Natural killer cell (primary cell): ENCODE data around the gene NHERF2. TPM values are rescaled to one million over a fixed set of nuclear protein-coding genes. Genes with fewer than 3 reads are reported as not detected.

ENCODE experiments used
- ATAC-seq, 3 donors: fragments of 150-1000 bp in 2 of 3; fragments of 200-7000 bp in 1 of 3; cut with Tn5 transposase; 1 replicate in 1 of 3; 2 replicates in 2 of 3; pipeline ENCODE4 v1.10.0; 2021; ENCODE audit warnings: mild to moderate bottlenecking in 2 of 3, moderate library complexity in 2 of 3
- DNase-seq, 2 donors: peaks; one replicate each; pipeline versions ENCODE4 v3.0.0 to v3.0.0-alpha.2; 2013 to 2021; ENCODE audit warnings: mixed read lengths in 1 of 2
- H3K27ac ChIP-seq: one replicate; pipeline ENCODE4 v1.5.1; 2013; ENCODE audit warnings: mild to moderate bottlenecking, low read length
- H3K27me3 ChIP-seq: one replicate; pipeline ENCODE4 v1.6.1; 2013; ENCODE audit warnings: low read length; ENCODE audit not compliant: control insufficient read depth, insufficient read depth
- H3K36me3 ChIP-seq: one replicate; pipeline ENCODE4 v1.6.1; 2013; ENCODE audit warnings: low read length; ENCODE audit not compliant: control insufficient read depth, insufficient read depth
- H3K4me1 ChIP-seq: one replicate; pipeline ENCODE4 v1.6.1; 2013; ENCODE audit warnings: low read length; ENCODE audit not compliant: control insufficient read depth, insufficient read depth
- H3K4me3 ChIP-seq: one replicate; pipeline ENCODE4 v1.5.1; 2013; ENCODE audit warnings: low read length
- H3K9me3 ChIP-seq: one replicate; pipeline ENCODE4 v1.6.1; 2013; ENCODE audit warnings: low read length; ENCODE audit not compliant: control insufficient read depth, insufficient read depth
- H3K27ac Mint-ChIP-seq, 2 donors: one replicate each; pipeline ENCODE4 v1.8.0; 2022; ENCODE audit warnings: mild to moderate bottlenecking in 2 of 2, mixed read lengths in 2 of 2, moderate library complexity in 1 of 2
- H3K27me3 Mint-ChIP-seq, 2 donors: one replicate each; pipeline ENCODE4 v1.8.0; 2022; ENCODE audit warnings: low read depth in 2 of 2, mixed read lengths in 2 of 2
- H3K36me3 Mint-ChIP-seq: one replicate; pipeline ENCODE4 v1.8.0; 2022; ENCODE audit warnings: mixed read lengths
- H3K4me1 Mint-ChIP-seq, 2 donors: one replicate each; pipeline ENCODE4 v1.8.0; 2022; ENCODE audit warnings: mixed read lengths in 2 of 2
- H3K4me3 Mint-ChIP-seq: one replicate; pipeline ENCODE4 v1.8.0; 2022; ENCODE audit warnings: mild to moderate bottlenecking, moderate library complexity, mixed read lengths
- H3K9me3 Mint-ChIP-seq, 2 donors: one replicate each; pipeline ENCODE4 v1.8.0; 2022; ENCODE audit warnings: mixed read lengths in 2 of 2
- WGBS: methylation state at CpG from one replicate; pipeline ENCODE4 v1.1.7; 2013; ENCODE audit warnings: missing lambda C conversion rate; ENCODE audit not compliant: insufficient coverage; 5-methylcytosine and 5-hydroxymethylcytosine counted together
- intact Hi-C: fragments of 100-400 bp; cut with micrococcal nuclease; formaldehyde crosslinking; loops from one replicate; pipeline ENCODE4 v1.14.2; 2022
- total RNA-seq, 4 donors: library from RNA; stranded (reverse); fragments of 120-200 nt in 1 of 4; gene quantifications; one replicate each; pipeline versions ENCODE4 v1.2.3 to v1.2.4, GENCODE V29; 2013 to 2022
- TF ChIP-seq, protein P1 (sequence below): fragments of 200-600 bp; IDR thresholded peaks from one replicate; pipeline ENCODE4 v1.8.0; 2022; ENCODE audit warnings: antibody characterized with exemption

The NHERF2 gene
- total RNA-seq, 3 donors from 2014 or later (not counting 1 experiment from before 2014, with no cell fraction given): 4.3 to 7.1 (median 5.6) TPM

- Histone ChIP-seq H3K9me3 (no peaks in the 10 kb centered on the region), H3K4me1 (no peaks in the 10 kb centered on the region), H3K27ac (no peak overlapping the region), H3K4me3 (no peak overlapping the region), H3K36me3 (peaks cover 62% of the 10 kb centered on the region), H3K27me3 (no peaks in the 10 kb centered on the region)
- TF ChIP-seq, protein P1, sequence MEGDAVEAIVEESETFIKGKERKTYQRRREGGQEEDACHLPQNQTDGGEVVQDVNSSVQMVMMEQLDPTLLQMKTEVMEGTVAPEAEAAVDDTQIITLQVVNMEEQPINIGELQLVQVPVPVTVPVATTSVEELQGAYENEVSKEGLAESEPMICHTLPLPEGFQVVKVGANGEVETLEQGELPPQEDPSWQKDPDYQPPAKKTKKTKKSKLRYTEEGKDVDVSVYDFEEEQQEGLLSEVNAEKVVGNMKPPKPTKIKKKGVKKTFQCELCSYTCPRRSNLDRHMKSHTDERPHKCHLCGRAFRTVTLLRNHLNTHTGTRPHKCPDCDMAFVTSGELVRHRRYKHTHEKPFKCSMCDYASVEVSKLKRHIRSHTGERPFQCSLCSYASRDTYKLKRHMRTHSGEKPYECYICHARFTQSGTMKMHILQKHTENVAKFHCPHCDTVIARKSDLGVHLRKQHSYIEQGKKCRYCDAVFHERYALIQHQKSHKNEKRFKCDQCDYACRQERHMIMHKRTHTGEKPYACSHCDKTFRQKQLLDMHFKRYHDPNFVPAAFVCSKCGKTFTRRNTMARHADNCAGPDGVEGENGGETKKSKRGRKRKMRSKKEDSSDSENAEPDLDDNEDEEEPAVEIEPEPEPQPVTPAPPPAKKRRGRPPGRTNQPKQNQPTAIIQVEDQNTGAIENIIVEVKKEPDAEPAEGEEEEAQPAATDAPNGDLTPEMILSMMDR: no peak
- ATAC-seq: no peak
- Mint-ChIP-seq H3K27ac (no peak overlapping the region), H3K4me1 (peaks cover 0 to 4% of the 10 kb centered on the region in 2 donors), H3K4me3 (no peak overlapping the region), H3K36me3 (no peaks in the 10 kb centered on the region), H3K9me3 (no peaks in the 10 kb centered on the region), H3K27me3 (no peaks in the 10 kb centered on the region)
- 96% methylated on average over 16 of the region's 16 CpGs for WGBS
- intact Hi-C loops: no loop called here
- no peak for DNase-seq
Measured at GRCh38 chr16:2079991-2080390, 53.3 kb downstream of the NHERF2 start.

GRCh38 chr16:2081201-2082084 is 54.7 kb downstream of the NHERF2 start:
- Histone ChIP-seq H3K9me3 (no peaks in the 10 kb centered on the region), H3K4me3 (no peak overlapping the region), H3K4me1 (no peaks in the 10 kb centered on the region), H3K27me3 (no peaks in the 10 kb centered on the region), H3K36me3 (peaks cover 70% of the 10 kb centered on the region), H3K27ac (no peak overlapping the region)
- no peaks in the 10 kb centered on the region for H3K27me3 Mint-ChIP-seq
- H3K36me3 Mint-ChIP-seq: no peaks in the 10 kb centered on the region
- WGBS: 94% methylated on average over 35 of the region's 35 CpGs
- H3K4me3 Mint-ChIP-seq: no peak overlapping the region
- DNase-seq (no peak), ATAC-seq (no peak)
- no peak overlapping the region for H3K27ac Mint-ChIP-seq
- no peaks in the 10 kb centered on the region for H3K9me3 Mint-ChIP-seq
- intact Hi-C loops: no loop called here
- peaks cover 0 to 4% of the 10 kb centered on the region in 2 donors for H3K4me1 Mint-ChIP-seq
- TF ChIP-seq, protein P1: no peak

GRCh38 chr16:2082171-2082982 is 55.7 kb downstream of the NHERF2 start:
- no peak overlapping the region for H3K4me3 Mint-ChIP-seq
- H3K36me3 Mint-ChIP-seq: no peaks in the 10 kb centered on the region
- H3K27me3 Mint-ChIP-seq: no peaks in the 10 kb centered on the region
- Histone ChIP-seq H3K4me1 (no peaks in the 10 kb centered on the region), H3K27ac (no peak overlapping the region), H3K9me3 (no peaks in the 10 kb centered on the region), H3K4me3 (no peak overlapping the region), H3K27me3 (no peaks in the 10 kb centered on the region), H3K36me3 (peaks cover 77% of the 10 kb centered on the region)
- peaks cover 0 to 4% of the 10 kb centered on the region in 2 donors for H3K4me1 Mint-ChIP-seq
- H3K27ac Mint-ChIP-seq: no peak overlapping the region
- no peaks in the 10 kb centered on the region for H3K9me3 Mint-ChIP-seq
- 96% methylated on average over 32 of the region's 32 CpGs for WGBS
- DNase-seq: no peak
- intact Hi-C loops: no loop called here
- ATAC-seq: no peak
- TF ChIP-seq, protein P1: no peak
